HepG2 (cell line): ENCODE data around the gene EMC9. TPM values are rescaled to one million over a fixed set of nuclear protein-coding genes. Genes with fewer than 3 reads are reported as not detected.
A peak's percentile ranks its signal among the peaks of the same experiment; 100 is the strongest.

Experiments used
- ATF2 ChIP-seq: sonication (generic); formaldehyde crosslinking; IDR thresholded peaks from 2 replicates; pipeline ENCODE4 v1.4.0; 2020; ENCODE audit warnings: missing genetic modification reagents
- DDIT3 ChIP-seq: sonication (generic); formaldehyde crosslinking; IDR thresholded peaks from 2 replicates; pipeline ENCODE4 v1.4.0; 2020; ENCODE audit warnings: mild to moderate bottlenecking, missing genetic modification reagents
- GFI1 ChIP-seq: sonication (generic); formaldehyde crosslinking; IDR thresholded peaks from 2 replicates; pipeline ENCODE4 v1.5.0; 2020; ENCODE audit warnings: missing genetic modification reagents, mild to moderate bottlenecking, borderline replicate concordance
- GPN1 ChIP-seq: sonication (generic); formaldehyde crosslinking; IDR thresholded peaks from 2 replicates; pipeline ENCODE4 v1.5.1; 2020; ENCODE audit warnings: missing genetic modification reagents, borderline replicate concordance
- HCFC1 ChIP-seq: fragments of 150-350 bp; IDR thresholded peaks from 2 replicates; pipeline ENCODE4 v1.6.1; 2014; ENCODE audit warnings: low read depth, low read length
- HINFP ChIP-seq: sonication (generic); formaldehyde crosslinking; IDR thresholded peaks from 2 replicates; pipeline ENCODE4 v1.4.0; 2020; ENCODE audit warnings: low read depth, mild to moderate bottlenecking, missing genetic modification reagents
- MIER3 ChIP-seq: IDR thresholded peaks from 2 replicates; pipeline ENCODE4 v1.6.1; 2016; ENCODE audit warnings: missing compliant biosample characterization, borderline replicate concordance
- NBN ChIP-seq: fragments of 450-650 bp; conservative IDR thresholded peaks from 2 replicates; pipeline ENCODE4 v1.6.1; 2017
- NR2F2 ChIP-seq: IDR thresholded peaks from 2 replicates; pipeline ENCODE4 v1.6.1; 2012; ENCODE audit warnings: low read depth, inconsistent platforms, borderline replicate concordance
- RBAK ChIP-seq: sonication (generic); formaldehyde crosslinking; IDR thresholded peaks from 2 replicates; pipeline ENCODE4 v1.5.1; 2020; ENCODE audit warnings: mild to moderate bottlenecking, missing genetic modification reagents
- ZNF230 ChIP-seq: sonication (generic); formaldehyde crosslinking; IDR thresholded peaks from 2 replicates; pipeline ENCODE4 v1.4.0; 2020; ENCODE audit warnings: mild to moderate bottlenecking, missing genetic modification reagents
- ZNF275 ChIP-seq: sonication (generic); formaldehyde crosslinking; IDR thresholded peaks from 2 replicates; pipeline ENCODE4 v1.8.0; 2022; ENCODE audit warnings: missing genetic modification reagents, mild to moderate bottlenecking, inconsistent platforms, borderline replicate concordance
- ZNF382 ChIP-seq: sonication (generic); formaldehyde crosslinking; IDR thresholded peaks from 2 replicates; pipeline ENCODE4 v1.5.0; 2020; ENCODE audit warnings: missing genetic modification reagents, mild to moderate bottlenecking, borderline replicate concordance
- ZNF616 ChIP-seq: sonication (generic); formaldehyde crosslinking; IDR thresholded peaks from 2 replicates; pipeline ENCODE4 v1.5.0; 2020; ENCODE audit warnings: low read depth, mild to moderate bottlenecking, missing genetic modification reagents
- ZNF678 ChIP-seq: sonication (generic); formaldehyde crosslinking; IDR thresholded peaks from 2 replicates; pipeline ENCODE4 v1.4.0; 2020; ENCODE audit warnings: mild to moderate bottlenecking, missing genetic modification reagents
- ZNF7 ChIP-seq: IDR thresholded peaks from 2 replicates; pipeline ENCODE4 v1.6.1; 2016; ENCODE audit warnings: missing biosample characterization, missing genetic modification reagents
- ZNF83 ChIP-seq: sonication (generic); formaldehyde crosslinking; IDR thresholded peaks from 2 replicates; pipeline ENCODE4 v1.4.0; 2020; ENCODE audit warnings: missing genetic modification reagents, mild to moderate bottlenecking, borderline replicate concordance
- ZSCAN21 ChIP-seq: sonication (generic); formaldehyde crosslinking; IDR thresholded peaks from 2 replicates; pipeline ENCODE4 v1.8.0; 2022; ENCODE audit warnings: mild to moderate bottlenecking, missing genetic modification reagents, moderate library complexity, borderline replicate concordance
- polyA plus RNA-seq, 8 experiments: library from polyadenylated mRNA; depleted of rRNA in 3 of 8; stranded (reverse) in 7 of 8; unstranded in 1 of 8; fragments of >200 nt; fragmentation: Illumina TruSeq in 4 of 8; extraction: Trizol in 4 of 8; gene quantifications; 2 replicates each; pipeline versions ENCODE4 v1.2.1 to v1.2.3, GENCODE V29; 2011 to 2016; ENCODE audit warnings: low read depth in 4 of 8, missing spikeins in 1 of 8, mixed read lengths in 1 of 8; ENCODE audit not compliant: insufficient read depth in 1 of 8
- total RNA-seq, 5 experiments: library from RNA; depleted of rRNA; stranded (reverse); fragments of >200 nt; fragmentation: Illumina TruSeq; extraction: Trizol; gene quantifications; 2 replicates each; pipeline ENCODE4 v1.2.3, GENCODE V29; 2016; ENCODE audit warnings: low read depth in 1 of 5
- TF ChIP-seq, protein P1 (sequence below): sonication (generic); formaldehyde crosslinking; IDR thresholded peaks from 2 replicates; pipeline ENCODE4 v1.5.1; 2020; ENCODE audit warnings: mild to moderate bottlenecking, missing genetic modification reagents, moderate library complexity
- TF ChIP-seq, protein P2 (sequence below): sonication (generic); formaldehyde crosslinking; IDR thresholded peaks from 2 replicates; pipeline ENCODE4 v1.5.0; 2020; ENCODE audit warnings: mild to moderate bottlenecking, missing genetic modification reagents

The EMC9 gene
- total and polyA plus RNA-seq, 2 of the 13 experiments (the other 11 are each of a cell fraction or from before 2014, with no cell fraction given), result 60.5 to 78.7 TPM

GRCh38 chr14:24135834-24136683 lies 5.3 kb downstream of the EMC9 start, which contains the start of gene PSME1 (continued):
- TF ChIP-seq HCFC1, result peak; percentile 13; the same call in 1 of the 2 replicates
- TF ChIP-seq ZNF7 (CRISPR knock-in tag), result peak; percentile 11; the same call in 1 of the 2 replicates
- peak; percentile 78 for TF ChIP-seq ZSCAN21
- peak; percentile 91; the same call in 1 of the 2 replicates for TF ChIP-seq ZNF616 (CRISPR knock-in tag)
- TF ChIP-seq RBAK (CRISPR knock-in tag), result no peak
- TF ChIP-seq ZNF275 (CRISPR knock-in tag), result peak; percentile 67; the same call in 1 of the 2 replicates
- TF ChIP-seq NBN, result no peak
- TF ChIP-seq ATF2 (CRISPR knock-in tag), result peak; percentile 73
- peak; percentile 3 for TF ChIP-seq ZNF230 (CRISPR knock-in tag)
- TF ChIP-seq GFI1 (CRISPR knock-in tag), result no peak
- no peak for TF ChIP-seq NR2F2
- TF ChIP-seq ZNF83 (CRISPR knock-in tag), result peak; percentile 96
- no peak; the same call in 1 of the 2 replicates for TF ChIP-seq MIER3 (CRISPR knock-in tag)
- 0 out of 2 replicates have a peak, but pooled peaks have one; percentile 80 for TF ChIP-seq GPN1 (CRISPR knock-in tag)
- TF ChIP-seq, protein P1, sequence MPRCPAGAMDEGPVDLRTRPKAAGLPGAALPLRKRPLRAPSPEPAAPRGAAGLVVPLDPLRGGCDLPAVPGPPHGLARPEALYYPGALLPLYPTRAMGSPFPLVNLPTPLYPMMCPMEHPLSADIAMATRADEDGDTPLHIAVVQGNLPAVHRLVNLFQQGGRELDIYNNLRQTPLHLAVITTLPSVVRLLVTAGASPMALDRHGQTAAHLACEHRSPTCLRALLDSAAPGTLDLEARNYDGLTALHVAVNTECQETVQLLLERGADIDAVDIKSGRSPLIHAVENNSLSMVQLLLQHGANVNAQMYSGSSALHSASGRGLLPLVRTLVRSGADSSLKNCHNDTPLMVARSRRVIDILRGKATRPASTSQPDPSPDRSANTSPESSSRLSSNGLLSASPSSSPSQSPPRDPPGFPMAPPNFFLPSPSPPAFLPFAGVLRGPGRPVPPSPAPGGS, result no peak; the same call in none of the 2 replicates
- no peak for TF ChIP-seq DDIT3
- TF ChIP-seq ZNF678 (CRISPR knock-in tag), result no peak; the same call in 1 of the 2 replicates
- TF ChIP-seq HINFP (CRISPR knock-in tag), result peak; percentile 72; the same call in 1 of the 2 replicates
- TF ChIP-seq, protein P2, sequence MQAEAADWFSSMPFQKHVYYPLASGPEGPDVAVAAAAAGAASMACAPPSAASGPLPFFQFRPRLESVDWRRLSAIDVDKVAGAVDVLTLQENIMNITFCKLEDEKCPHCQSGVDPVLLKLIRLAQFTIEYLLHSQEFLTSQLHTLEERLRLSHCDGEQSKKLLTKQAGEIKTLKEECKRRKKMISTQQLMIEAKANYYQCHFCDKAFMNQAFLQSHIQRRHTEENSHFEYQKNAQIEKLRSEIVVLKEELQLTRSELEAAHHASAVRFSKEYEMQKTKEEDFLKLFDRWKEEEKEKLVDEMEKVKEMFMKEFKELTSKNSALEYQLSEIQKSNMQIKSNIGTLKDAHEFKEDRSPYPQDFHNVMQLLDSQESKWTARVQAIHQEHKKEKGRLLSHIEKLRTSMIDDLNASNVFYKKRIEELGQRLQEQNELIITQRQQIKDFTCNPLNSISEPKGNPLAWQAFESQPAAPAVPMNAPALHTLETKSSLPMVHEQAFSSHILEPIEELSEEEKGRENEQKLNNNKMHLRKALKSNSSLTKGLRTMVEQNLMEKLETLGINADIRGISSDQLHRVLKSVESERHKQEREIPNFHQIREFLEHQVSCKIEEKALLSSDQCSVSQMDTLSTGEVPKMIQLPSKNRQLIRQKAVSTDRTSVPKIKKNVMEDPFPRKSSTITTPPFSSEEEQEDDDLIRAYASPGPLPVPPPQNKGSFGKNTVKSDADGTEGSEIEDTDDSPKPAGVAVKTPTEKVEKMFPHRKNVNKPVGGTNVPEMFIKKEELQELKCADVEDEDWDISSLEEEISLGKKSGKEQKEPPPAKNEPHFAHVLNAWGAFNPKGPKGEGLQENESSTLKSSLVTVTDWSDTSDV, result no peak
- no peak for TF ChIP-seq ZNF382 (CRISPR knock-in tag)
